ENCODE measurements around the gene RBP5.

RBP5 gene

DNA sequence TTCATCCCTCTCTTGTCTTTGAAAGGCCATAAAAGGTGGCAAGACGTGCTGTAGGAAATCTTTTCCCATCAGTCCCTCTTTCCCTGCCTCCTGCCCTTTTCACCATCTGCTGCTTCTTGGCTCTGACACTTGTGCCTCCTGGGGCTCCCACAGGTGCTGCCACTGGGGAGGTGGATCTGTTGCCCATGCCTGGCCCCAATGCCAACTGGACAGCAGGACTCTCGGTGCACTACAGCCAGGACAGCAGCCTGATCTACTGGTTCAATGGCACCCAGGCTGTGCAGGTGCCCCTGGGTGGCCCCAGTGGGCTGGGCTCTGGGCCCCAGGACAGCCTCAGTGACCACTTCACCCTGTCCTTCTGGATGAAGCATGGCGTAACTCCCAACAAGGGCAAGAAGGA, 8.0 kb upstream of the RBP5 start:
- TF ChIP-seq, protein P1, sequence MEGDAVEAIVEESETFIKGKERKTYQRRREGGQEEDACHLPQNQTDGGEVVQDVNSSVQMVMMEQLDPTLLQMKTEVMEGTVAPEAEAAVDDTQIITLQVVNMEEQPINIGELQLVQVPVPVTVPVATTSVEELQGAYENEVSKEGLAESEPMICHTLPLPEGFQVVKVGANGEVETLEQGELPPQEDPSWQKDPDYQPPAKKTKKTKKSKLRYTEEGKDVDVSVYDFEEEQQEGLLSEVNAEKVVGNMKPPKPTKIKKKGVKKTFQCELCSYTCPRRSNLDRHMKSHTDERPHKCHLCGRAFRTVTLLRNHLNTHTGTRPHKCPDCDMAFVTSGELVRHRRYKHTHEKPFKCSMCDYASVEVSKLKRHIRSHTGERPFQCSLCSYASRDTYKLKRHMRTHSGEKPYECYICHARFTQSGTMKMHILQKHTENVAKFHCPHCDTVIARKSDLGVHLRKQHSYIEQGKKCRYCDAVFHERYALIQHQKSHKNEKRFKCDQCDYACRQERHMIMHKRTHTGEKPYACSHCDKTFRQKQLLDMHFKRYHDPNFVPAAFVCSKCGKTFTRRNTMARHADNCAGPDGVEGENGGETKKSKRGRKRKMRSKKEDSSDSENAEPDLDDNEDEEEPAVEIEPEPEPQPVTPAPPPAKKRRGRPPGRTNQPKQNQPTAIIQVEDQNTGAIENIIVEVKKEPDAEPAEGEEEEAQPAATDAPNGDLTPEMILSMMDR (IDR thresholded peaks at IDR 0.05) = no peak

DNA sequence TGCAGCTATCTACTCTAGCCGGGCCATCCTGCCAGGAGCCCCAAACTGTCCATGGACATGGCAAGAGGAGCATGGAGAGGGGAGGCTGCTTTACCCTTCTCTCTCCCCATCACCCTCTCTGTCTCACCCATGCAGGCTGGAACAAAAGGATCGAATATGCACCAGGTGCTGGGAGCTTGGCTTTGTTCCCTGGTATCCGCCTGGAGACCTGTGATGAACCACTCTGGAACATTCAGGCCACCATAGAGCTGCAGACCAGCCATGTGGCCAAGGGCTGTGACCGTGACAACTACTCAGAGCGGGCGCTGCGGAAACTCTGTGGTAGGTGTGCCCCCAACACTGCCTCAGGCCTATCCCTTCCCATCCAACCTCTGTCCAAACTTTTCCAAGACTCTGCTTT, 7.4 kb upstream of the RBP5 start:
- TF ChIP-seq, protein P1 (IDR thresholded peaks at IDR 0.05) = no peak

DNA sequence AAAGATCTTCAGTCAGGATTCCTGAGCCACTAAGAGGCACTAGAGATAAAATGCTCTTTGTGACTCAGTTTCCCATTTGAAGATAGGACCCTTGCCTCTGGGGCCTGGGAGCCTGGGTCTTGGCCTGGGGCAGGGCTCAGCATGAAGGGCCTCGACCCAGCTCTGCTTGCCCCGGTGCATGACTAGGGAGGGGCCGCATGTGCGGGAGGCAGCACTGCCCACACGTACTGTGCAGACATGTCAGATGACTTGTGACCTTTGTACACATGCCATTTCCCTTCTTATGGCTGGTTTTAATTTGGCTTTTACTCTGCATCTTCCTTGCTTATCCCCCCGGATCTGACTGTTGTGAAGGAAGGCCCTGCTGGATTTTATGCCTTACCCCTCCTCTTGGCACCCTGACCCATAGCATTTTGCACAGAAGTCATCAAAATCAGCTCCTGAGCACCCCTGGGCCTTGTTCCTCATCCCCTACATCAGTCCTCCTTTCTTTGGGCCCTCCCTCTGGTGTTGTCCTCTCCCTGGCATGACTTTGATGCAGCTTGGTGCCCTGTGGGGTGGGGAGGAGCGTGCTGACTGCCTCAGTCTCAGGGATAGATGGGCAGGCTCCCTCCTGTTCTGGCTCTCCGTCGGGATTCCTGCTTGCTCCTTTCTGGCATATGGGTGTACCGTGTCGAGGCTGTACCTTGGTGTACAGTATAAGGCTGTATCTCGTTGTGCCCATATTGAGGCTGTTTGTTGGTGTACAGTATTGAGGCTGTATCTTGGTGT, 5.9 kb upstream of the RBP5 start:
- TF ChIP-seq, protein P1 (IDR thresholded peaks at IDR 0.05) = no peak

DNA sequence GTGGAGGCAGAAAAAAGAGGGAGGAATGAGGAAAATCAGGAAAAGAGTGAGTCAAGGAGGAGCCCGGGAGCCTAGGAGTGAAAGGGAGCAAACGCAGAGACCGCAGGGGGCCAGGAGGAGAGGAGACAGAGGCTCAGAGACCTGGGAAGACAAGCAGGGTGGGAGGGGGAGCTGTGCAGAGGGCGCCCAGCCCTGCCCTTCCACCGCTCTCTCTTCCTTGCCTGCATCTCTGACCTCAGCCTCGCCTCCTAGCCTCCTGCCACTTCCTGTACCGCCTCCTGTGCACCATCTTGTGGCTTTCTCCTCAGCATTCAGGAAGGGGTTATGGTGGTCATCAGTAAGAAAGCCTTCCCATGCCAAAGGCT, 2.8 kb upstream of the RBP5 start:
- TF ChIP-seq, protein P1 (IDR thresholded peaks at IDR 0.05) = no peak

DNA sequence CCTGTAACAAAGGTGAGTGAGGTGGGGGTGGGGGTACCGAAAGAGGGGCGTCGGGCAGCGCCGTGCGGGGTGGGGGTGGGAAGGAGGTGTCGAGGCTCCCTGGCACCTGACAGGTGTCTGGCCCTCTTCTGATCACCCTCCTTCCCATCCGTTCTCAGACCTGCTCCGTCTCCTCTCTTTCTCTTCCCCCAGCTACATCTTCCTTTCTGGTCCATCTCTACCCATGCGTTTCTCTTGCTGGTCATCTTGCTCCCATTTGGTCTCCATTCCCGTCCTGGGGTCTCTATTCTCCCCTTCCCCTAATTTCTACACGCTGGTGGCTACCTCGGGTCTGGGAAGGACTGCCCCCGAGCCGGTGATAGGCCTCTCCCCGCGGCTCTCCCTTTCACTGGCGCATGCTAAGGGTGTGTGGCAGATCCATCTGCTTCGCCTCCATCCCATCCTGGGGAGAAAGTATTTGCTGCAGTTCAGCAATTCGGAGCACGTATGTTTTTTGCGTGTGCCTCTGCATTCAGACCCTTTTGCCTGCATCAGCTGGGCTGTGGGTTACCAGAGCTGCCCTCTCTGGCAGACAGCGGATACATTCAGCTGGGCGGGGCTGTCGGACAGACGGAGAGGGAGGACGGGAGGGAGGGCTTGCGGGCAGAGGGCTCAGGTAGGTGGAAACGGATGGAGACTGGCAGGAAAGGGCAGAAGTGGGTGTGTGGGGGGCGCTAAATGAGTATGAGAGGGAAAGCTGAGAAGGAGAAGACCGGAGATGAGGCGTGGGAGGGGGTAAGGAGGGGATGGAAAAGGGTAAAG, 2.2 kb upstream of the RBP5 start:
- TF ChIP-seq, protein P1 (IDR thresholded peaks at IDR 0.05) = no peak

DNA sequence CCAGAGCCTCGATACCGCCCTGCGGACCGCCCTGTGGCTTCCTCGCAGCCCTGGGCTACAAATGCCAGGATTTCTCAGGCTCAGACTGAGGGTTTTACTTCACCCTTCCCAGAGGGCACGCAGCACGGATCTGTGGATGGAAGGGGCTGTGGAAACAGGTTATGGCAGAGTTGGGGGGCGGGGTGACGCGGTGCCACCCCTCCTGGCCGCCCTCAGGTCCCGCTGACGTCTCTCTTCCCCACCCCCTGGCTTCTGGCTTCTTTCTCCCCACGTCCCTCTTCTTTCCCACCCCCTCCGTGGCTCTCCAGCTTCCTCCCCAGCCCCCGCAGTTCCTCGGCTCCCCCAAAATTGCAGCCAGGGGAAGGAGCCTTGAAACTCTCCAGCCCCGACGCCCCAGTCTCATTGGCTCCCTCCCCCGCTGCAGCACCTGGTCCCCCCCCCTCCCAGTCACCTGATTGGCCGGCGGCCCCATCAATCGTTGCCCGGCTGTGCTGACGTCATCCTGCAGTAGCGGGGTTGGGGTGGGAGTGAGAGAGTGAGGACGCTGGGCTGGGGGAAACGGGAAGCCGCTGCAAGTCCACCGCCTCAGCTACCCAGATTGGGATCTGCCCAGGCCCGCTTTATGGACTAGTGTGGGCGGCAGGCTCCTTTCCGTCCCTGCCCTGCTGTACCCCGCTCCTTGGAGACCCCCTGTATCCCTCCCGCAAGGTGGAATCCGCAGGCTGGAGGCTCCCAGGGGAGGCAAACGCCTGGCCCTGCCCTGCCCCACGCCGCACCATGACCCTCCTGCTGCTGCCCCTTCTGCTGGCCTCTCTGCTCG, 1.4 kb upstream of the RBP5 start, which contains the start of gene CLSTN3:
CLSTN3 (plus strand) TSS at position 500 of the 820 bp plus-strand sequence; CDS start at position 778, 278 bp downstream.
- TF ChIP-seq, protein P1 (IDR thresholded peaks at IDR 0.05) = no peak

- TF ChIP-seq, protein P1 (IDR thresholded peaks at IDR 0.05) = no peak
These were observed 690 bp upstream of the RBP5 start for GRCh38 chr12:7129287-7129871.

Measured in LNCAP (cell line).